HepG2 (cell line): Measurements from ENCODE around the gene DAD1. TPM values are rescaled to one million over a fixed set of nuclear protein-coding genes. Genes with fewer than 3 reads are reported as not detected.

Experiments used
- EEA1 ChIP-seq: sonication (generic); formaldehyde crosslinking; IDR thresholded peaks from 2 replicates; pipeline ENCODE4 v1.5.1; 2020; ENCODE audit warnings: mild to moderate bottlenecking, missing genetic modification reagents, borderline replicate concordance
- KDM2A ChIP-seq: sonication (generic); formaldehyde crosslinking; IDR thresholded peaks from 2 replicates; pipeline ENCODE4 v1.4.0; 2020; ENCODE audit warnings: low read depth, missing genetic modification reagents, borderline replicate concordance
- PCBP1 ChIP-seq: fragments of 200-400 bp; formaldehyde crosslinking; IDR thresholded peaks from 2 replicates; pipeline ENCODE4 v1.6.1; 2017; ENCODE audit warnings: mild to moderate bottlenecking, low read depth, low read length, borderline replicate concordance
- SNAPC2 ChIP-seq: sonication (generic); formaldehyde crosslinking; IDR thresholded peaks from 2 replicates; pipeline ENCODE4 v1.8.1; 2022; ENCODE audit warnings: mild to moderate bottlenecking, missing genetic modification reagents
- SNAPC5 ChIP-seq: sonication (generic); formaldehyde crosslinking; IDR thresholded peaks from 2 replicates; pipeline ENCODE4 v1.8.1; 2023; ENCODE audit warnings: mild to moderate bottlenecking, missing genetic modification reagents, borderline replicate concordance
- TP53 ChIP-seq: sonication (generic); formaldehyde crosslinking; conservative IDR thresholded peaks from 2 replicates; pipeline ENCODE4 v1.4.0; 2020; ENCODE audit warnings: missing genetic modification reagents
- ZBTB40 ChIP-seq, 2 experiments: fragments of 450-650 bp in 1 of 2; sonication (generic) in 1 of 2; formaldehyde crosslinking in 1 of 2; IDR thresholded peaks; 2 replicates each; pipeline versions ENCODE4 v1.6.1 to v1.8.0; 2016 to 2022; ENCODE audit warnings: antibody characterized with exemption in 1 of 2, mild to moderate bottlenecking in 1 of 2, missing genetic modification reagents in 1 of 2
- ZNF207 ChIP-seq: fragments of 450-650 bp; IDR thresholded peaks from 2 replicates; pipeline ENCODE4 v1.6.1; 2016; ENCODE audit warnings: antibody characterized with exemption, borderline replicate concordance
- ZNF496 ChIP-seq: sonication (generic); formaldehyde crosslinking; IDR thresholded peaks from 2 replicates; pipeline ENCODE4 v1.8.1; 2023; ENCODE audit warnings: mild to moderate bottlenecking, moderate library complexity, missing genetic modification reagents; ENCODE audit not compliant: insufficient replicate concordance
- ZNF720 ChIP-seq: sonication (generic); formaldehyde crosslinking; IDR thresholded peaks from 2 replicates; pipeline ENCODE4 v1.4.0; 2020; ENCODE audit warnings: missing genetic modification reagents
- polyA plus RNA-seq, 8 experiments: library from polyadenylated mRNA; depleted of rRNA in 3 of 8; stranded (reverse) in 7 of 8; unstranded in 1 of 8; fragments of >200 nt; fragmentation: Illumina TruSeq in 4 of 8; extraction: Trizol in 4 of 8; gene quantifications; 2 replicates each; pipeline versions ENCODE4 v1.2.1 to v1.2.3, GENCODE V29; 2011 to 2016; ENCODE audit warnings: low read depth in 4 of 8, missing spikeins in 1 of 8, mixed read lengths in 1 of 8; ENCODE audit not compliant: insufficient read depth in 1 of 8
- total RNA-seq, 5 experiments: library from RNA; depleted of rRNA; stranded (reverse); fragments of >200 nt; fragmentation: Illumina TruSeq; extraction: Trizol; gene quantifications; 2 replicates each; pipeline ENCODE4 v1.2.3, GENCODE V29; 2016; ENCODE audit warnings: low read depth in 1 of 5
- TF ChIP-seq, protein P1 (sequence below): sonication (generic); formaldehyde crosslinking; IDR thresholded peaks from 2 replicates; pipeline ENCODE4 v1.9.0; 2021; ENCODE audit warnings: missing genetic modification reagents, borderline replicate concordance
- TF ChIP-seq, protein P2 (sequence below): sonication (generic); formaldehyde crosslinking; IDR thresholded peaks from 2 replicates; pipeline ENCODE4 v1.5.0; 2020; ENCODE audit warnings: missing genetic modification reagents

Gene DAD1
- total and polyA plus RNA-seq, 2 of the 13 experiments (the other 11 are each of a cell fraction or from before 2014, with no cell fraction given) = 558 to 626 TPM

- TF ChIP-seq ZBTB40 (IDR thresholded peaks at IDR 0.05) (no peak), ZBTB40 (CRISPR knock-in tag; IDR thresholded peaks at IDR 0.05) (peak; percentile 81), SNAPC2 (CRISPR knock-in tag) (no peak), ZNF720 (CRISPR knock-in tag) (no peak), KDM2A (CRISPR knock-in tag) (peak; percentile 86), ZNF496 (CRISPR knock-in tag) (no peak), ZNF207 (no peak), TP53 (CRISPR knock-in tag) (peak; percentile 55; the same call in 1 of the 2 replicates), EEA1 (CRISPR knock-in tag) (0 out of 2 replicates have a peak, but pooled peaks have one; percentile 20), SNAPC5 (CRISPR knock-in tag) (peak; percentile 5; the same call in 1 of the 2 replicates), PCBP1 (0 out of 2 replicates have a peak, but pooled peaks have one; percentile 36)
- TF ChIP-seq, protein P1, sequence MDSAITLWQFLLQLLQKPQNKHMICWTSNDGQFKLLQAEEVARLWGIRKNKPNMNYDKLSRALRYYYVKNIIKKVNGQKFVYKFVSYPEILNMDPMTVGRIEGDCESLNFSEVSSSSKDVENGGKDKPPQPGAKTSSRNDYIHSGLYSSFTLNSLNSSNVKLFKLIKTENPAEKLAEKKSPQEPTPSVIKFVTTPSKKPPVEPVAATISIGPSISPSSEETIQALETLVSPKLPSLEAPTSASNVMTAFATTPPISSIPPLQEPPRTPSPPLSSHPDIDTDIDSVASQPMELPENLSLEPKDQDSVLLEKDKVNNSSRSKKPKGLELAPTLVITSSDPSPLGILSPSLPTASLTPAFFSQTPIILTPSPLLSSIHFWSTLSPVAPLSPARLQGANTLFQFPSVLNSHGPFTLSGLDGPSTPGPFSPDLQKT (CRISPR knock-in tag) = 0 out of 2 replicates have a peak, but pooled peaks have one; percentile 10
- TF ChIP-seq, protein P2, sequence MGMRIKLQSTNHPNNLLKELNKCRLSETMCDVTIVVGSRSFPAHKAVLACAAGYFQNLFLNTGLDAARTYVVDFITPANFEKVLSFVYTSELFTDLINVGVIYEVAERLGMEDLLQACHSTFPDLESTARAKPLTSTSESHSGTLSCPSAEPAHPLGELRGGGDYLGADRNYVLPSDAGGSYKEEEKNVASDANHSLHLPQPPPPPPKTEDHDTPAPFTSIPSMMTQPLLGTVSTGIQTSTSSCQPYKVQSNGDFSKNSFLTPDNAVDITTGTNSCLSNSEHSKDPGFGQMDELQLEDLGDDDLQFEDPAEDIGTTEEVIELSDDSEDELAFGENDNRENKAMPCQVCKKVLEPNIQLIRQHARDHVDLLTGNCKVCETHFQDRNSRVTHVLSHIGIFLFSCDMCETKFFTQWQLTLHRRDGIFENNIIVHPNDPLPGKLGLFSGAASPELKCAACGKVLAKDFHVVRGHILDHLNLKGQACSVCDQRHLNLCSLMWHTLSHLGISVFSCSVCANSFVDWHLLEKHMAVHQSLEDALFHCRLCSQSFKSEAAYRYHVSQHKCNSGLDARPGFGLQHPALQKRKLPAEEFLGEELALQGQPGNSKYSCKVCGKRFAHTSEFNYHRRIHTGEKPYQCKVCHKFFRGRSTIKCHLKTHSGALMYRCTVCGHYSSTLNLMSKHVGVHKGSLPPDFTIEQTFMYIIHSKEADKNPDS = no peak; the same call in 1 of the 2 replicates
Observed at GRCh38 chr14:22598099-22598895, 9.3 kb upstream of the DAD1 start, which contains the start of gene ABHD4 (continued).
